HepG2 (cell line): Measurements from ENCODE around the gene ACACB. TPM values are rescaled to one million over a fixed set of nuclear protein-coding genes. Genes with fewer than 3 reads are reported as not detected.

Source experiments
- ARNT ChIP-seq: fragments of 450-650 bp; IDR thresholded peaks from 2 replicates; pipeline ENCODE4 v1.6.1; 2017
- BCL6 ChIP-seq: IDR thresholded peaks from 2 replicates; pipeline ENCODE4 v1.6.1; 2016; ENCODE audit warnings: missing genetic modification reagents, missing compliant biosample characterization
- CHCHD3 ChIP-seq: sonication (generic); formaldehyde crosslinking; IDR thresholded peaks from 2 replicates; pipeline ENCODE4 v1.8.0; 2022; ENCODE audit warnings: mild to moderate bottlenecking, missing genetic modification reagents, moderate library complexity
- ERF ChIP-seq: IDR thresholded peaks from 2 replicates; pipeline ENCODE4 v1.6.1; 2018; ENCODE audit warnings: missing biosample characterization, missing genetic modification reagents
- FOSL2 ChIP-seq: sonication (generic); formaldehyde crosslinking; IDR thresholded peaks from 2 replicates; pipeline ENCODE4 v1.4.0; 2020; ENCODE audit warnings: missing genetic modification reagents
- HMG20A ChIP-seq: IDR thresholded peaks from 2 replicates; pipeline ENCODE4 v1.6.1; 2016; ENCODE audit warnings: borderline replicate concordance
- HNF1B ChIP-seq: sonication (generic); formaldehyde crosslinking; IDR thresholded peaks from 2 replicates; pipeline ENCODE4 v1.5.1; 2020; ENCODE audit warnings: mild to moderate bottlenecking, moderate library complexity, missing genetic modification reagents
- KDM6A ChIP-seq: IDR thresholded peaks from 2 replicates; pipeline ENCODE4 v1.6.1; 2016; ENCODE audit warnings: low read depth
- MAX ChIP-seq: IDR thresholded peaks from 2 replicates; pipeline ENCODE4 v1.6.1; 2012; ENCODE audit warnings: inconsistent platforms
- MED13 ChIP-seq: sonication (generic); formaldehyde crosslinking; IDR thresholded peaks from 2 replicates; pipeline ENCODE4 v1.5.0; 2020; ENCODE audit warnings: missing genetic modification reagents
- NFIB ChIP-seq: sonication (generic); formaldehyde crosslinking; IDR thresholded peaks from 2 replicates; pipeline ENCODE4 v1.9.0; 2021; ENCODE audit warnings: missing genetic modification reagents, mild to moderate bottlenecking, borderline replicate concordance
- PLRG1 ChIP-seq: fragments of 450-650 bp; conservative IDR thresholded peaks from 2 replicates; pipeline ENCODE4 v1.6.1; 2016
- POLR2A ChIP-seq, 2 experiments: IDR thresholded peaks; 2 replicates each; pipeline ENCODE4 v1.6.1; 2011; ENCODE audit warnings: low read depth in 2 of 2, low read length in 2 of 2, mild to moderate bottlenecking in 1 of 2, moderate library complexity in 1 of 2; ENCODE audit not compliant: insufficient read depth in 1 of 2
- ZGPAT ChIP-seq: IDR thresholded peaks from 2 replicates; pipeline ENCODE4 v1.6.1; 2016; ENCODE audit warnings: mild to moderate bottlenecking
- ZNF317 ChIP-seq: sonication (generic); formaldehyde crosslinking; IDR thresholded peaks from 2 replicates; pipeline ENCODE4 v1.5.0; 2020; ENCODE audit warnings: mild to moderate bottlenecking, missing genetic modification reagents
- ZNF367 ChIP-seq: sonication (generic); formaldehyde crosslinking; IDR thresholded peaks from 2 replicates; pipeline ENCODE4 v1.4.0; 2020; ENCODE audit warnings: missing genetic modification reagents, borderline replicate concordance
- polyA plus RNA-seq, 8 experiments: library from polyadenylated mRNA; depleted of rRNA in 3 of 8; stranded (reverse) in 7 of 8; unstranded in 1 of 8; fragments of >200 nt; fragmentation: Illumina TruSeq in 4 of 8; extraction: Trizol in 4 of 8; gene quantifications; 2 replicates each; pipeline versions ENCODE4 v1.2.1 to v1.2.3, GENCODE V29; 2011 to 2016; ENCODE audit warnings: low read depth in 4 of 8, missing spikeins in 1 of 8, mixed read lengths in 1 of 8; ENCODE audit not compliant: insufficient read depth in 1 of 8
- total RNA-seq, 5 experiments: library from RNA; depleted of rRNA; stranded (reverse); fragments of >200 nt; fragmentation: Illumina TruSeq; extraction: Trizol; gene quantifications; 2 replicates each; pipeline ENCODE4 v1.2.3, GENCODE V29; 2016; ENCODE audit warnings: low read depth in 1 of 5
- TF ChIP-seq, protein P1 (sequence below): IDR thresholded peaks from 2 replicates; pipeline ENCODE4 v1.6.1; 2016; ENCODE audit warnings: missing compliant biosample characterization, missing genetic modification reagents, borderline replicate concordance
- TF ChIP-seq, protein P2 (sequence below): sonication (generic); formaldehyde crosslinking; IDR thresholded peaks from 2 replicates; pipeline ENCODE4 v1.4.0; 2020; ENCODE audit warnings: missing genetic modification reagents, mild to moderate bottlenecking, borderline replicate concordance
- TF ChIP-seq, protein P3 (sequence below): sonication (generic); formaldehyde crosslinking; IDR thresholded peaks from 2 replicates; pipeline ENCODE4 v1.5.1; 2020; ENCODE audit warnings: missing genetic modification reagents, mild to moderate bottlenecking, borderline replicate concordance
- TF ChIP-seq, protein P4 (sequence below): sonication (generic); formaldehyde crosslinking; IDR thresholded peaks from 2 replicates; pipeline ENCODE4 v1.8.1; 2023; ENCODE audit warnings: mild to moderate bottlenecking, inconsistent platforms, moderate library complexity, missing genetic modification reagents, borderline replicate concordance

The ACACB gene
- total and polyA plus RNA-seq, 2 of the 13 experiments (the other 11 are each of a cell fraction or from before 2014, with no cell fraction given), result 6.2 to 8.6 TPM

GRCh38 chr12:109247831-109248654 is 131.7 kb downstream of the ACACB start (continued):
- TF ChIP-seq ZGPAT (CRISPR knock-in tag) (peak; percentile 50; the same call in 1 of the 2 replicates), CHCHD3 (no peak), POLR2A (IDR thresholded peaks at IDR 0.05; ENCODE audit: insufficient read depth in 1 of 2, low read depth in 2 of 2, low read length in 2 of 2) (no peak), NFIB (CRISPR knock-in tag) (no peak), BCL6 (CRISPR knock-in tag) (no peak), MAX (0 out of 2 replicates have a peak, but pooled peaks have one; percentile 34), PLRG1 (no peak), FOSL2 (peak; percentile 27; the same call in 1 of the 2 replicates), MED13 (no peak), ARNT (no peak), ERF (no peak), HMG20A (CRISPR knock-in tag) (peak; percentile 31; the same call in 1 of the 2 replicates), HNF1B (no peak), ZNF317 (CRISPR knock-in tag) (no peak), KDM6A (CRISPR knock-in tag) (peak; percentile 64; the same call in 1 of the 2 replicates), ZNF367 (CRISPR knock-in tag) (no peak)
- TF ChIP-seq, protein P1, sequence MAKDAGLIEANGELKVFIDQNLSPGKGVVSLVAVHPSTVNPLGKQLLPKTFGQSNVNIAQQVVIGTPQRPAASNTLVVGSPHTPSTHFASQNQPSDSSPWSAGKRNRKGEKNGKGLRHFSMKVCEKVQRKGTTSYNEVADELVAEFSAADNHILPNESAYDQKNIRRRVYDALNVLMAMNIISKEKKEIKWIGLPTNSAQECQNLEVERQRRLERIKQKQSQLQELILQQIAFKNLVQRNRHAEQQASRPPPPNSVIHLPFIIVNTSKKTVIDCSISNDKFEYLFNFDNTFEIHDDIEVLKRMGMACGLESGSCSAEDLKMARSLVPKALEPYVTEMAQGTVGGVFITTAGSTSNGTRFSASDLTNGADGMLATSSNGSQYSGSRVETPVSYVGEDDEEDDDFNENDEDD (CRISPR knock-in tag), result 0 out of 2 replicates have a peak, but pooled peaks have one; percentile 25
- TF ChIP-seq, protein P2, sequence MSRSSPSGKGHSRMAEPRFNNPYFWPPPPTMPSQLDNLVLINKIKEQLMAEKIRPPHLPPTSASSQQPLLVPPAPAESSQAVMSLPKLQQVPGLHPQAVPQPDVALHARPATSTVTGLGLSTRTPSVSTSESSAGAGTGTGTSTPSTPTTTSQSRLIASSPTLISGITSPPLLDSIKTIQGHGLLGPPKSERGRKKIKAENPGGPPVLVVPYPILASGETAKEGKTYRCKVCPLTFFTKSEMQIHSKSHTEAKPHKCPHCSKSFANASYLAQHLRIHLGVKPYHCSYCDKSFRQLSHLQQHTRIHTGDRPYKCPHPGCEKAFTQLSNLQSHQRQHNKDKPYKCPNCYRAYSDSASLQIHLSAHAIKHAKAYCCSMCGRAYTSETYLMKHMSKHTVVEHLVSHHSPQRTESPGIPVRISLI (CRISPR knock-in tag), result no peak
- TF ChIP-seq, protein P3, sequence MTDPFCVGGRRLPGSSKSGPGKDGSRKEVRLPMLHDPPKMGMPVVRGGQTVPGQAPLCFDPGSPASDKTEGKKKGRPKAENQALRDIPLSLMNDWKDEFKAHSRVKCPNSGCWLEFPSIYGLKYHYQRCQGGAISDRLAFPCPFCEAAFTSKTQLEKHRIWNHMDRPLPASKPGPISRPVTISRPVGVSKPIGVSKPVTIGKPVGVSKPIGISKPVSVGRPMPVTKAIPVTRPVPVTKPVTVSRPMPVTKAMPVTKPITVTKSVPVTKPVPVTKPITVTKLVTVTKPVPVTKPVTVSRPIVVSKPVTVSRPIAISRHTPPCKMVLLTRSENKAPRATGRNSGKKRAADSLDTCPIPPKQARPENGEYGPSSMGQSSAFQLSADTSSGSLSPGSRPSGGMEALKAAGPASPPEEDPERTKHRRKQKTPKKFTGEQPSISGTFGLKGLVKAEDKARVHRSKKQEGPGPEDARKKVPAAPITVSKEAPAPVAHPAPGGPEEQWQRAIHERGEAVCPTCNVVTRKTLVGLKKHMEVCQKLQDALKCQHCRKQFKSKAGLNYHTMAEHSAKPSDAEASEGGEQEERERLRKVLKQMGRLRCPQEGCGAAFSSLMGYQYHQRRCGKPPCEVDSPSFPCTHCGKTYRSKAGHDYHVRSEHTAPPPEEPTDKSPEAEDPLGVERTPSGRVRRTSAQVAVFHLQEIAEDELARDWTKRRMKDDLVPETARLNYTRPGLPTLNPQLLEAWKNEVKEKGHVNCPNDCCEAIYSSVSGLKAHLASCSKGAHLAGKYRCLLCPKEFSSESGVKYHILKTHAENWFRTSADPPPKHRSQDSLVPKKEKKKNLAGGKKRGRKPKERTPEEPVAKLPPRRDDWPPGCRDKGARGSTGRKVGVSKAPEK (CRISPR knock-in tag), result no peak
- TF ChIP-seq, protein P4, sequence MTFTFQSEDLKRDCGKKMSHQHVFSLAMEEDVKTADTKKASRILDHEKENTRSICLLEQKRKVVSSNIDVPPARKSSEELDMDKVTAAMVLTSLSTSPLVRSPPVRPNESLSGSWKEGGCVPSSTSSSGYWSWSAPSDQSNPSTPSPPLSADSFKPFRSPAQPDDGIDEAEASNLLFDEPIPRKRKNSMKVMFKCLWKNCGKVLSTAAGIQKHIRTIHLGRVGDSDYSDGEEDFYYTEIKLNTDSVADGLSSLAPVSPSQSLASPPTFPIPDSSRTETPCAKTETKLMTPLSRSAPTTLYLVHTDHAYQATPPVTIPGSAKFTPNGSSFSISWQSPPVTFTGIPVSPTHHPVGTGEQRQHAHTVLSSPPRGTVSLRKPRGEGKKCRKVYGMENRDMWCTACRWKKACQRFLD (CRISPR knock-in tag), result no peak
